ENCODE results near the gene SCARB1. TPM values are rescaled to one million over a fixed set of nuclear protein-coding genes. Genes with fewer than 3 reads are reported as not detected.

The SCARB1 gene
- total and polyA plus RNA-seq, 9 of the 15 experiments (the other 6 are each of a cell fraction or from before 2014, with no cell fraction given) = 0.56 to 157 (median 52.8) TPM

- TF ChIP-seq GMEB1 (CRISPR knock-in tag; IDR thresholded peaks at IDR 0.05) (no peak), E2F3 (CRISPR knock-in tag; IDR thresholded peaks at IDR 0.05) (no peak; the same call in 1 of the 2 replicates), RFX5 (IDR thresholded peaks at IDR 0.05; ENCODE audit: low read depth, low read length) (no peak), STAG1 (CRISPR knock-in tag; IDR thresholded peaks at IDR 0.05; ENCODE audit: borderline replicate concordance) (peak; percentile 37; the same call in 1 of the 2 replicates), BMI1 (IDR thresholded peaks at IDR 0.05; ENCODE audit: low read length) (no peak), TEAD1 (CRISPR knock-in tag; IDR thresholded peaks at IDR 0.05) (peak in 1 of 2 experiments; percentile 66; a peak in 2 of 4 replicates), THRA (IDR thresholded peaks at IDR 0.05) (no peak), SNRNP70 (optimal IDR thresholded peaks at IDR 0.05; ENCODE audit: low read depth, low read length) (no peak), NCOA4 (IDR thresholded peaks at IDR 0.05; ENCODE audit: partially characterized antibody) (no peak), RBM25 (IDR thresholded peaks at IDR 0.05; ENCODE audit: low read depth, low read length, severe bottlenecking) (no peak), ZBTB7A (IDR thresholded peaks at IDR 0.05; ENCODE audit: borderline replicate concordance, control insufficient read depth, low read depth, low read length) (peak; percentile 60), ZFP36 (IDR thresholded peaks at IDR 0.05; ENCODE audit: low read depth, low read length, partially characterized antibody) (no peak)
- TF ChIP-seq, protein P1, sequence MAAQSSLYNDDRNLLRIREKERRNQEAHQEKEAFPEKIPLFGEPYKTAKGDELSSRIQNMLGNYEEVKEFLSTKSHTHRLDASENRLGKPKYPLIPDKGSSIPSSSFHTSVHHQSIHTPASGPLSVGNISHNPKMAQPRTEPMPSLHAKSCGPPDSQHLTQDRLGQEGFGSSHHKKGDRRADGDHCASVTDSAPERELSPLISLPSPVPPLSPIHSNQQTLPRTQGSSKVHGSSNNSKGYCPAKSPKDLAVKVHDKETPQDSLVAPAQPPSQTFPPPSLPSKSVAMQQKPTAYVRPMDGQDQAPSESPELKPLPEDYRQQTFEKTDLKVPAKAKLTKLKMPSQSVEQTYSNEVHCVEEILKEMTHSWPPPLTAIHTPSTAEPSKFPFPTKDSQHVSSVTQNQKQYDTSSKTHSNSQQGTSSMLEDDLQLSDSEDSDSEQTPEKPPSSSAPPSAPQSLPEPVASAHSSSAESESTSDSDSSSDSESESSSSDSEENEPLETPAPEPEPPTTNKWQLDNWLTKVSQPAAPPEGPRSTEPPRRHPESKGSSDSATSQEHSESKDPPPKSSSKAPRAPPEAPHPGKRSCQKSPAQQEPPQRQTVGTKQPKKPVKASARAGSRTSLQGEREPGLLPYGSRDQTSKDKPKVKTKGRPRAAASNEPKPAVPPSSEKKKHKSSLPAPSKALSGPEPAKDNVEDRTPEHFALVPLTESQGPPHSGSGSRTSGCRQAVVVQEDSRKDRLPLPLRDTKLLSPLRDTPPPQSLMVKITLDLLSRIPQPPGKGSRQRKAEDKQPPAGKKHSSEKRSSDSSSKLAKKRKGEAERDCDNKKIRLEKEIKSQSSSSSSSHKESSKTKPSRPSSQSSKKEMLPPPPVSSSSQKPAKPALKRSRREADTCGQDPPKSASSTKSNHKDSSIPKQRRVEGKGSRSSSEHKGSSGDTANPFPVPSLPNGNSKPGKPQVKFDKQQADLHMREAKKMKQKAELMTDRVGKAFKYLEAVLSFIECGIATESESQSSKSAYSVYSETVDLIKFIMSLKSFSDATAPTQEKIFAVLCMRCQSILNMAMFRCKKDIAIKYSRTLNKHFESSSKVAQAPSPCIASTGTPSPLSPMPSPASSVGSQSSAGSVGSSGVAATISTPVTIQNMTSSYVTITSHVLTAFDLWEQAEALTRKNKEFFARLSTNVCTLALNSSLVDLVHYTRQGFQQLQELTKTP (IDR thresholded peaks at IDR 0.05; ENCODE audit: low read depth in 1 of 2, partially characterized antibody in 2 of 2) = no peak
- TF ChIP-seq, protein P2, sequence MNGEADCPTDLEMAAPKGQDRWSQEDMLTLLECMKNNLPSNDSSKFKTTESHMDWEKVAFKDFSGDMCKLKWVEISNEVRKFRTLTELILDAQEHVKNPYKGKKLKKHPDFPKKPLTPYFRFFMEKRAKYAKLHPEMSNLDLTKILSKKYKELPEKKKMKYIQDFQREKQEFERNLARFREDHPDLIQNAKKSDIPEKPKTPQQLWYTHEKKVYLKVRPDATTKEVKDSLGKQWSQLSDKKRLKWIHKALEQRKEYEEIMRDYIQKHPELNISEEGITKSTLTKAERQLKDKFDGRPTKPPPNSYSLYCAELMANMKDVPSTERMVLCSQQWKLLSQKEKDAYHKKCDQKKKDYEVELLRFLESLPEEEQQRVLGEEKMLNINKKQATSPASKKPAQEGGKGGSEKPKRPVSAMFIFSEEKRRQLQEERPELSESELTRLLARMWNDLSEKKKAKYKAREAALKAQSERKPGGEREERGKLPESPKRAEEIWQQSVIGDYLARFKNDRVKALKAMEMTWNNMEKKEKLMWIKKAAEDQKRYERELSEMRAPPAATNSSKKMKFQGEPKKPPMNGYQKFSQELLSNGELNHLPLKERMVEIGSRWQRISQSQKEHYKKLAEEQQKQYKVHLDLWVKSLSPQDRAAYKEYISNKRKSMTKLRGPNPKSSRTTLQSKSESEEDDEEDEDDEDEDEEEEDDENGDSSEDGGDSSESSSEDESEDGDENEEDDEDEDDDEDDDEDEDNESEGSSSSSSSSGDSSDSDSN (IDR thresholded peaks at IDR 0.05; ENCODE audit: borderline replicate concordance in 1 of 2, low read depth in 2 of 2, low read length in 2 of 2) = peak in 1 of 2 experiments; percentile 45; a peak in 1 of 4 replicates
These were observed at the start of gene SCARB1 (continued) for GRCh38 chr12:124863416-124864325.
